ENCODE measurements around the gene TXNRD2. TPM values are rescaled to one million over a fixed set of nuclear protein-coding genes. Genes with fewer than 3 reads are reported as not detected.
A peak's percentile ranks its signal among the peaks of the same experiment; 100 is the strongest.

Gene TXNRD2
- total RNA-seq, 1 experiment from 2014 or later, result 22.9 TPM

- no peak overlapping the region for H3K23ac ChIP-seq (ENCODE audit: insufficient read length, low read depth, low read length)
- no CpG with 5 or more reads among the region's 12 CpGs for WGBS (ENCODE audit: extremely low coverage, insufficient read length, low lambda C conversion rate)
Measured at GRCh38 chr22:19842393-19843106, 99.1 kb downstream of the TXNRD2 start.

More at GRCh38 chr22:19842393-19843106, 99.1 kb downstream of the TXNRD2 start:
- no peak overlapping the region for H2BK12ac ChIP-seq (ENCODE audit: insufficient read length, low read depth, low read length)
- Mint-ChIP-seq H3K9me3 (no peaks in the 10 kb centered on the region; a peak in 1 of 5 replicates), H3K36me3 (ENCODE audit: insufficient read depth in 1 of 3, low read depth in 3 of 3) (peaks cover 4 to 10% (median 7%) of the 10 kb centered on the region in 3 experiments; a peak in 5 of 7 replicates), H3K27me3 (ENCODE audit: low read depth) (no peaks in the 10 kb centered on the region), H3K4me1 (peaks cover 10 to 12% of the 10 kb centered on the region in 2 experiments), H3K4me3 (no peak overlapping the region), H3K27ac (peak overlapping the region in 1 of 3 experiments; percentile 51; a peak in 1 of 7 replicates)
- peak overlapping the region; percentile 27; the same call in 1 of the 2 replicates for H3K14ac ChIP-seq (ENCODE audit: insufficient read depth, low read length)
- H3T11ph ChIP-seq (ENCODE audit: low read length), result no peak overlapping the region
- H4K20me1 ChIP-seq (ENCODE audit: control insufficient read depth, insufficient read depth, insufficient read length), result no peaks in the 10 kb centered on the region
- H3K18ac ChIP-seq (ENCODE audit: insufficient read length, low read depth, low read length), result no peak overlapping the region
- no peak for DNase-seq
- H3K4ac ChIP-seq (ENCODE audit: low read depth, low read length), result no peak overlapping the region
- no peak for TF ChIP-seq CTCF (conservative IDR thresholded peaks at IDR 0.05)
- H3K9me3 ChIP-seq (ENCODE audit: control insufficient read depth, low read depth, low read length), result no peaks in the 10 kb centered on the region
- no peak overlapping the region for H4K5ac ChIP-seq (ENCODE audit: insufficient read length, low read depth, low read length)
- no peak overlapping the region for H2BK20ac ChIP-seq (ENCODE audit: low read depth, low read length, poor library complexity, severe bottlenecking)
- H4K8ac ChIP-seq (replicated peaks; ENCODE audit: insufficient read length, low read depth, low read length), result no peak overlapping the region
- H2BK120ac ChIP-seq (ENCODE audit: low read depth, low read length, poor library complexity, severe bottlenecking), result no peak overlapping the region
- no peak overlapping the region for H3K4me2 ChIP-seq (ENCODE audit: insufficient read depth, insufficient read length, low read length)
- no peak overlapping the region for H4K91ac ChIP-seq (ENCODE audit: insufficient read length, low read depth, low read length)
- H3K79me2 ChIP-seq (ENCODE audit: insufficient read depth, low read length), result no peaks in the 10 kb centered on the region
- H3K56ac ChIP-seq (ENCODE audit: insufficient read length, low read depth, low read length), result no peak overlapping the region
- no peak overlapping the region for H2BK5ac ChIP-seq (ENCODE audit: insufficient read length, low read length)
- no peaks in the 10 kb centered on the region for H3K27me3 ChIP-seq (ENCODE audit: insufficient read depth, low read length)
- H2AK5ac ChIP-seq (ENCODE audit: insufficient read length, low read length), result no peak overlapping the region
- H2AFZ ChIP-seq (ENCODE audit: low read length), result no peak overlapping the region
- H3K79me1 ChIP-seq (ENCODE audit: insufficient read depth, low read depth, low read length, poor library complexity, severe bottlenecking), result no peaks in the 10 kb centered on the region
- H3K27ac ChIP-seq (ENCODE audit: insufficient read length, low read depth, low read length), result no peak overlapping the region
- no peak overlapping the region for H3K9ac ChIP-seq (ENCODE audit: extremely low read depth, insufficient read length, low read length)
- H3K23me2 ChIP-seq (ENCODE audit: insufficient read length, low read depth, low read length, poor library complexity, severe bottlenecking), result no peaks in the 10 kb centered on the region
- H3K4me1 ChIP-seq (ENCODE audit: insufficient read depth, low read length), result no peaks in the 10 kb centered on the region
- no peak overlapping the region for H2BK15ac ChIP-seq (ENCODE audit: low read depth, low read length)
